ENCODE data around the gene LDLR.

DNA sequence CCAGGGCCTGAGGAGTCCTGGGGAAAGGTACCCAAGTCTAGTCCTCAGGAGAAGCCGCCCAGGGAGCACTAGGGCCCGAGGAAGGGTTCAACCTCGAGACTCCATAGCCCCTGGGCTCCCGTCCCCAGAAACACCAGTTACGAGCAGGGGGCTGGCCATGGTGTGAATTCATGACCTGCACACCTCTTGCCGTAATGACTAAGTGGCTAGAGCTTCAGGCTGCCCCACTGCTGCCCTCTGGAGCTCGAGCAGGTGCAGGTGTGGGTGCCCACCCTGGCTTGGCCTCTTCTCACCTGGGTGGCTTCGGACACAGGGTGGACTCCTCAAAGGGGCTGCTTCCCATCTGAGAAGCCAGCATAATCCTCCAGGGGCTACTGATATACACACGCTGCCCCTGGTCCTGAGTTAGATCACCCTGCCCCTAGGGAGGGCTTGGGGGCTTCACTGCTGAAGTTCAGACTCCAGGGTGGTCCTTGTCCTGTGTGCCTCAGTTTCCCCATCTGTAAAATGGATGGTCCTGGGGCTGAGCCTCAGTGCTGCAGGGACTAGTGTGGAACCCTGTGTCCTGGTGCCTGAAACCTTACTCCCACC, 52.8 kb downstream of the LDLR start:
- TF ChIP-seq, protein P1, sequence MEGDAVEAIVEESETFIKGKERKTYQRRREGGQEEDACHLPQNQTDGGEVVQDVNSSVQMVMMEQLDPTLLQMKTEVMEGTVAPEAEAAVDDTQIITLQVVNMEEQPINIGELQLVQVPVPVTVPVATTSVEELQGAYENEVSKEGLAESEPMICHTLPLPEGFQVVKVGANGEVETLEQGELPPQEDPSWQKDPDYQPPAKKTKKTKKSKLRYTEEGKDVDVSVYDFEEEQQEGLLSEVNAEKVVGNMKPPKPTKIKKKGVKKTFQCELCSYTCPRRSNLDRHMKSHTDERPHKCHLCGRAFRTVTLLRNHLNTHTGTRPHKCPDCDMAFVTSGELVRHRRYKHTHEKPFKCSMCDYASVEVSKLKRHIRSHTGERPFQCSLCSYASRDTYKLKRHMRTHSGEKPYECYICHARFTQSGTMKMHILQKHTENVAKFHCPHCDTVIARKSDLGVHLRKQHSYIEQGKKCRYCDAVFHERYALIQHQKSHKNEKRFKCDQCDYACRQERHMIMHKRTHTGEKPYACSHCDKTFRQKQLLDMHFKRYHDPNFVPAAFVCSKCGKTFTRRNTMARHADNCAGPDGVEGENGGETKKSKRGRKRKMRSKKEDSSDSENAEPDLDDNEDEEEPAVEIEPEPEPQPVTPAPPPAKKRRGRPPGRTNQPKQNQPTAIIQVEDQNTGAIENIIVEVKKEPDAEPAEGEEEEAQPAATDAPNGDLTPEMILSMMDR (IDR thresholded peaks at IDR 0.05 in 8 of 11, conservative IDR thresholded peaks at IDR 0.05 in 3 of 11): no peak
- TF ChIP-seq POLR2AphosphoS5 (IDR thresholded peaks at IDR 0.05) (no peak), POLR2A (IDR thresholded peaks at IDR 0.05) (no peak)
